T-helper 1 cell treated with Interleukin-12 subunit alpha and Interleukin-12 subunit beta and Interleukin-4 antibody, amounts not matched to agents 30 ng/mL and 1 ng/mL, for 36 hours (primary cell): ENCODE results near the gene UGT1A8. TPM values are rescaled to one million over a fixed set of nuclear protein-coding genes. Genes with fewer than 3 reads are reported as not detected.
"Not testable (repeated sequence)": the region's sequence is repeated elsewhere in the genome, so short reads cannot be mapped to it uniquely, and the experiment has no call there.

Experiments
- intact Hi-C: fragments of 100-400 bp; cut with micrococcal nuclease; formaldehyde crosslinking; loops from one replicate; pipeline ENCODE4 v1.15.1; 2024
- total RNA-seq: library from RNA; stranded (reverse); gene quantifications from 2 replicates; pipeline ENCODE4 v1.2.3, GENCODE V29; 2022

Gene UGT1A8
- total RNA-seq, 1 donor from 2014 or later = not detected

DNA sequence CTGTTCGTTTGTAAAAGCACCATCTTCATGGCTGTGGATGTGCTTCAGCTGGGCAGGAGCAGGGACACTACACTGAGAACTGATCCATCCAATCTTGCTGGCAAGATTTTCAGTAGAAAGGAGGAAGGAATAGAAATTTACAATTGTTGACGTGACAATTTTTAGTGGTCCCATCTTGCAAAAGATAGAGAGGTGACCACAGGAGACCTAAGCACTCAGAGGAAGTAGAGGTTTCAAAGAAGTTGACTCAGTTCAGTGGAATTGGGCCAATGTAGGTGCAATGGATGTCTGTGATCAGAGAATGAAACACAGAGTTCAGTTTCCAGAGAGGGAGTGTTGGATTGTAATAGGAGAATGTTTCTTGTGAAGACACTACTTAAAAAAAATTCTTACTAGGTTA, 96.7 kb downstream of the UGT1A8 start:
- intact Hi-C loops = no loop called here

DNA sequence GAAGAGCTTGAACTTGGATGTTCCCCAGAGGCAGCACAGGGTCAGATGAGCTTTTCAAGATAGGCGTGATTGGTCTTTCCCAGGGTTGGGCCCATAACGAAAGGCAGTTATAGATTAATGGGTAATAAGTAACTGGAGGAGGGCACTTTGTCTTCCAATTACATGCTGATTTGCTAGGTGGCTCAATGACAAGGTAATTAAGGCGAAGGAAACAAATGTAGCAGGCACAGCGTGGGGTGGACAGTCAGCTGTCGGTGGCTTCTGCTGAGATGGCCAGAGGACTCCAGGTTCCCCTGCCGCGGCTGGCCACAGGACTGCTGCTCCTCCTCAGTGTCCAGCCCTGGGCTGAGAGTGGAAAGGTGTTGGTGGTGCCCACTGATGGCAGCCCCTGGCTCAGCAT, 101.1 kb downstream of the UGT1A8 start, which contains the start of gene UGT1A4:
TSS of gene UGT1A4 (plus strand) at position 185 of the 400 bp plus-strand sequence. CDS start at position 270, 85 bp downstream.
- intact Hi-C loops = no loop called here

DNA sequence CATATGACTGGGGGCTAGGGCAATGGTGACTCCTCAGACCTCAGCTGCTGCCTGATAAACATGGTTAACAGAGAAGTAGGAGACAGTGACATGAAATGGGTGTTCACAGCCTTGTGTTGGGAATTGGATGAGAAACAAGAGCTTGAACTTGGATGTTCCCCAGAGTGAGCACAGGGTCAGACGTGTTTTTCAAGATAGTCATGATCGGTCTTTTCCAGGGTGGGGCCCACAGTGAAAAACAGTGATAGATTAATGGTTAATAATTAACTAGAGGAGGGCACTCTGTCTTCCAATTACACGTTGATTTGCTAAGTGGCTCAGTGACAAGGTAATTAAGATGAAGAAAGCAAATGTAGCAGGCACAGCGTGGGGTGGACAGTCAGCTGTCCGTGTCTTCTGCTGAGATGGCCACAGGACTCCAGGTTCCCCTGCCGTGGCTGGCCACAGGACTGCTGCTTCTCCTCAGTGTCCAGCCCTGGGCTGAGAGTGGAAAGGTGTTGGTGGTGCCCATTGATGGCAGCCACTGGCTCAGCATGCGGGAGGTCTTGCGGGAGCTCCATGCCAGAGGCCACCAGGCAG, 111.4 kb downstream of the UGT1A8 start, which contains the start of gene UGT1A3:
TSS of gene UGT1A3 (plus strand) at position 320 of the 579 bp plus-strand sequence. CDS start at position 405, 85 bp downstream.
- intact Hi-C loops = no loop called here

DNA sequence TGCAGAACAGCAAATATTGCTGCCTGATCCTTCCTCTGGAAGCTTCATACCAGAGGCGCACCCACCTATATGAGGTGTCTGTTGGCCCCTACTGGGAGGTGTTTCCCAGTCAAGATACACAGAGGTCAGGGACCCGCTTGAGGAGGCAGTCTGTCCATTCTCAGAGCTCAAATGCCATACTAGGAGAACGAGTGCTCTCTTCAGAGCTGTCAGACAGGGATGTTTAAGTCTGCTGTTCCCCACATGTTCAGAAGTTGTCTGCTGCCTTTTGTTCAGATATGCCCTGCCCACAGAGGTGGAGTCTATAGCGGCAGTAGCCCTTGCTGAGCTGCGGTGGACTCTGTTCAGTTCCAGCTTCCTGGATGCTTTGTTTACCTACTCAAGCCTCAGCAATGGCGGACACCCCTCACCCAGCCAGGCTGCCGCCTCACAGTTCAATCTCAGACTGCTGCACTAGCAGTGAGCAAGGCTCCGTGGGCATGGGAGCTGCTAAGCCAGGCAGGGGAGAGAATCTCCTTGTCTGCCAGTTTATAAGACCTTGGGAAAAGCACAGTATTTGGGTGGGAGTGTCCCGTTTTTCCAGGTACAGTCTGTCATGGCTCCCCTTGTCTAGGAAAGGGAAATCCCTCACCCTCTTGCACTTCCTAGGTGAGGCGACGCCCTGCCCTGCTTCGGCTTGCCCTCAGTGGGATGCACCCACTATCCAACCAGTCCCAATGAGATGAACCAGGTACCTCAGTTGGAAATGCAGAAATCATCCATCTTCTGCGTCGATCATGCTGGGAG, 119.6 kb downstream of the UGT1A8 start:
- intact Hi-C loops = not testable (repeated sequence)

DNA sequence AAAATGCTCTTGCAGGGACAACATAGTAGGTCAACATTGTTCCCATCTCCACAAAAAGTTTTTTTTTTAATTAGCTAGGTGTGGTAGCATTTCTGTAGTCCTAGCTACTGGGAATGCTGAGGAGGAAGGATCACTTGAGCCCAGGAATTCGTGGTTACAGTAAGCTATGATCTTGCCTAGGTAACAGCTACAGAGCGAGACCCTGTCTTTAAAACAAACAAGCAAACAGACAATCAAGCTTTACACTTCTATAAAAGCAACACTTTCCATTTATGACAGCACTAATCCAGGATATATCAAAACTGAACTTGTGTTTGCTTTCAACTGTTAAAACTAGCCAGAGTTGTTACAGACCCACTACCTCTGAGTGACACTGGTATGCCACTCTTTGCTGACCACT, 123.4 kb downstream of the UGT1A8 start:
- intact Hi-C loops = no loop called here

DNA sequence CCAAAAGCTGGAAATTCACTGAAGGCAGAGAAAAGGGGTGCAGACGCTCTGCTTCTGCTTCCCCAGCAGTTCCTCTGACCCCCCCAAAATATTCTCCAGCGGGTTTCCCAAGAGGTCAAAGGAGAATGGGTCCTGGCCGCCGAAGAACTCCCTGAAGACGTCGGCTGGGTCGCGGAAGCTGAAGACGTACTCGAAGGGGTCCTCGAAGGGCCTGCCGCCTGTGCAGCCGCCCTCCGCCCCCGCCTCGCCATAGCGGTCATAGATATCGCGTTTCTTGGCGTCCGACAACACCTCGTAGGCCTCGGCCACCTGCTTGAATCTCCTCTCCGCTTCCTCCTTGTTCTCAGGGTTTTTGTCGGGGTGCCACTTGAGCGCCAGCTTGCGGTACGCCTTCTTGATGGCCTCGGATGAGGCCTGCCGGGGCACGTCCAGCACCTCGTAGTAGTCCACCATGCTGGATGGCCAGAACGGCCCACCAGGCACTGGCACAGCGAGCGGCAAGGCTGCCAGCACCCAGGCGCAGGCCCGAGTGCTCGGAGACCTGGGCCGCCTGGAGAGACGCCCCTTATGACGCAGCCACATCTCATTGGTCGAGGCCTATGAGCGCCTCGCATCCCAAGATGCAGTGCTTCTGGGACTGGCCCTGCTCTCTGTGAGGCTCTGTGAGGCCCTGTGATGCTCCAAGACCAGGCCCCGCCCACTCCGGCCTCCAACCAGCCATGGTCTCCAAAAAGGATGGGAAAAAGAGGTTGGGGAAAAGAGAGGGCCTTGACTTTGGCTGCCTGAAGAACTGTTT, 126.2 kb downstream of the UGT1A8 start:
- intact Hi-C loops = no loop called here

DNA sequence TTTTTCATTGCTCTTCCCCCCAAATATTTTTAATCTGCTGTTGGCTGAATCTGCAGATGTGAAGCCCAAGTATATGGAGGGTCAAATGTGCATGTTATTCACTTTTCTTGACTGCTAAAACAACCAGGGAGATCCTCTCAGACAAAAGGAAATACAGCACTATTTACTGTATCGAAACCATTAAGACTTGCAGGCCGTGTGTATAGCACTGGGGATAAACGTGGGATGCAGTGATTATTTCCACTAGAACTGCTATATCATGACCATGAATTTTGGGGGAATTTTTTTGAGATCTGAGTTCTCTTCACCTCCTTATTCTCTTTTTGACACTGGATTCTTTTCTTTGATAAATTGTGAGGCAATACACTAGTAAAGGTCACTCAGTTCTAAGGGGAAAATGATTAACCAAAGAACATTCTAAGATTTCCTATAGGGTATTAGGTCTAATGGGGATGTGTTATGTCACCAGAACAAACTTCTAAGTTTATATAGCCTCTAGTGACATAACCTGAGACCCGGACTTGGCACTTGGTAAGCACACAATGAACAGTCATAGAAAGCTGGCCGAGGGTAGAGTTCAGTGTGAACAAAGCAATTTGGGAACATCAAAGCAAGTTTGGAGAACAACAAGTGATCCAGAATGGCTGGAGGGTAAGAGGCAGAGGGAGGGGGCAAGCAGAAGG, 127.8 kb downstream of the UGT1A8 start:
- intact Hi-C loops = no loop called here

DNA sequence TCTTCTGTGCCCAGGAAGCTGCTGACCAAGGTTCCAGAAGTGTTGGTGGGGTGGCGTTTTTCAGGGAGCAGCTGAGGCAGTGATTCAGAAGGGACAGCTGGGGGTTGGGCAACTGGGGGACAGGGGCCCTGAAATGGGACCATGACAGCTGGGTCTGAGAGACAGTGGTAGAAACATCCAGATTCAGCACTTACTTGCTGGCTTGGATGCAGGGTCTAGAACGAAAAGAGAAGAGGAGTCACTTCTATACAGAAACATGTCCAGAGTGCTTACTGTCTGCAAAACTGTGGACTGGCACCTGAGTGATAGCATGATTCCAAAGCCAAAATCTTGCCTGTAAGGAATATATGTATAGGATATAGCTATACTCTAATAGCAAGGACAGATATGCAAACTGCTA, 128.4 kb downstream of the UGT1A8 start:
- intact Hi-C loops = not testable (repeated sequence)

DNA sequence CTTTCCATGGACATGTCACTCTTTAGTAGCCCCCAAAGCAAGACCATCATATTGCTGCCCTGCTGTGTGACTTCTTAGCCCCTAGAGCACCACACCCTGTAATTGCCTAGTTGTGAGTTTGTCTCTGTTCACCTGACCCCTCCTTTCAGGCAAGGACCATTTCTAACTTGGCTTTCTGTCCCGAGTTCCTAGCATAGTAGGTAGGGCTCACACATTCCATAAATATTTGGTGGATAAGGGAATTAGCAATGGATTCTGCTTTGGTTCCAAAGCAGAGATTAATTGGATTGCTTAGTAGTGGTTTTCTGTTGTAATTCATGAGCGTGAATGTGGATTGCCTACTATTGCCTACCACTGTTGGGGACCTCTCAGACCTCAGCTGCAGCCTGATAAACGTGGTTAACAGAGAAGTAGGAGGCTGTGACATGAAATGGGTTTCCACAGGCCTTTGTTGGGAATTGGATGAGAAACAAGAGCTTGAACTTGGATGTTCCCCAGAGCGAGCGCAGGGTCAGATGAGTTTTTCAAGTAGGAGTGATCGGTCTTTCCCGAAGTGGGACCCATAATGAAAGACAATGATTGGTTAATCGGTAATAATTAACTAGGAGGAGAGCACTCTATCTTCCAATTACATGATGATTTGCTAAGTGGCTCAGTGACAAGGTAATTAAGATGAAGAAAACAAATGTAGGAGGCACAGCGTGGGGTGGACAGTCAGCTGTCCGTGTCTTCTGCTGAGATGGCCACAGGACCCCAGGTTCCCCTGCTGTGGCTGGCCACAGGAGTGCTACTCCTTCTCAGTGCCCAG, 129.2 kb downstream of the UGT1A8 start:
- intact Hi-C loops = no loop called here

DNA sequence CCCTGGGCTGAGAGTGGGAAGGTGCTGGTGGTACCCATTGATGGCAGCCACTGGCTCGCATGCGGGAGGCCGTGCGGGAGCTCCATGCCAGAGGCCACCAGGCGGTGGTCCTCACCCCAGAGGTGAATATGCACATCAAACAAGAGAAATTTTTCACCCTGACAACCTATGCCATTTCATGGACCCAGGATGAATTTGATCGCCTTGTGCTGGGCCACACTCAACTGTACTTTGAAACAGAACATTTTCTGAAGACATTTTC, 129.8 kb downstream of the UGT1A8 start:
- intact Hi-C loops = no loop called here

DNA sequence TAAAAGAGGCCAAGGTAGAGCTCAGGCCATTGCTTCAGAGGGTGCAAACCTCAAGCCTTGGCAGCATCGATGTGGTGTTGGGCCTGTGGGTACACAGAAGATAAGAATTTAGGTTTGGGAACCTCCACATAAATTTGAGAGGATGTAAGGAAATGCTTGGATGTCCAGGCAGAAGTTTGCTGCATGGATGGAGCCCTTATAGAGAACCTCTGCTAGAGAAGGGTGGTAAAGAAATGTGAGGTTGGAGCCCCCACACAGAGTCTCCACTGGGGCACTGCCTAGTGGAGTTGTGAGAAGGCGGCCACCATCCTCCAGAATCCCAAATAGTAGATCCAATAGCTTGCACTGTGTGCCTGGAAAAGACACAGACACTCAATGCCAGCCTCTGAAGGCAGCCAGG, 133.3 kb downstream of the UGT1A8 start:
- intact Hi-C loops = not testable (repeated sequence)

DNA sequence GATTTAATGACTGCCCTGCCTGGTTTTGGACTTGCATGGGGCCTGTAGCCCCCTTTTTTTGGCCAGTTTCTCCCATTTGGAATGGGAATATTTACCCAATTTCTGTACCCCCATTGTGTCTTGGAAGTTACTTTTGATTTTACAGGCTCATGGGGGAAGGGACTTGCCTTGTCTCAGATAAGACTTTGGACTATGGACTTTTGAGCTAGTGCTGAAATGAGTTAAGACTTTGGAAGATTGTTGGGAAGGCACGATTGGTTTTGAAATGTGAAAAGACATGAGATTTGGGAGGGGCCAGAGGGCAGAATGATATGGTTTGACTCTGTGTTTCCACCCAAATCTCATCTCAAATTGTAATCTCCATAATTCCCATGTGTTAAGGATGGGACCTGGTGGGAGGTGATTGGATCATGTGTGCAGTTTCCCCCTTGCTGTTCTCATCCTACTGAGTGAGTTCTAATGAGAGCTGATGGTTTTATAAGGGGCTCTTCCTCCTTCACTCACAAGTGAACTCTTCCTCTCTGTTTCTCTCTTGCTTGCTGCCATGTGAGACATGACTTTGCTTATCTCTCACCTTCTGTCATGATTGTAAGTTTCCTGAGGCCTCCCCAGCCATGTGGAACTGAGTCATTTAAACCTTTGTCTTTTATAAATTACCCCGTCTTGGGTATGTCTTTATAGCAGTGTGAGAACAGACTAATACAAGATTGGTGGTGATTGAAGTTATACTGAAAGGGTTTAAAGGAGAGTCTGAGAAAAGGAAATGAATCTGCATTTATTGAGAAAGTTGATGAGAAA, 134.0 kb downstream of the UGT1A8 start:
- intact Hi-C loops = not testable (repeated sequence)

DNA sequence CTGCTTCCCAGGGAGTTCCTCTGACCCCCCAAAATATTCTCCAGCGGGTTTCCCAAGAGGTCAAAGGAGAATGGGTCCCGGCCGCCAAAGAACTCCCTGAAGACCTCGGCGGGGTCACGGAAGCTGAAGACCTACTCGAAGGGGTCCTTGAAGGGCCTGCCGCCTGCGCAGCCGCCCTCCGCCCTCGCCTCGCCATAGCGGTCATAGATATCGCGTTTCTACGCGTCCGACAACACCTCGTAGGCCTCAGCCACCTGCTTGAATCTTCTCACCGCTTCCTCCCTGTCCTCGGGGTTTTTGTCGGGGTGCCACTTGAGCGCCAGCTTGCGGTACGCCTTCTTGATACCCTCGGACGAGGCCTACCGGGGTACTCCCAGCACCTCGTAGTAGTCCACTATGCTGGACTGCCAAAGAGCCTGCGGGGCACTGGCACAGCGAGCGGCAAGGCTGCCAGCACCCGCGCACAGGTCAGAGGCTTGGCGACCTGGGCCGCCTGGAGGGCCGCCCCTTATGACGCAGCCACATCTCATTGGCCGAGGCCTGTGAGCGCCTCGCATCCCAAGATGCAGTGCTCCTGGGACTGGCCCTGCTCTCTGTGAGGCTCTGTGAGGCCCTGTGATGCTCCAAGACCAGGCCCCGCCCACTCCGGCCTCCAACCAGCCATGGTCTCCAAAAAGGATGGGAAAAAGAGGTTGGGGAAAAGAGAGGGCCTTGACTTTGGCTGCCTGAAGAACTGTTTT, 137.6 kb downstream of the UGT1A8 start:
- intact Hi-C loops = no loop called here

DNA sequence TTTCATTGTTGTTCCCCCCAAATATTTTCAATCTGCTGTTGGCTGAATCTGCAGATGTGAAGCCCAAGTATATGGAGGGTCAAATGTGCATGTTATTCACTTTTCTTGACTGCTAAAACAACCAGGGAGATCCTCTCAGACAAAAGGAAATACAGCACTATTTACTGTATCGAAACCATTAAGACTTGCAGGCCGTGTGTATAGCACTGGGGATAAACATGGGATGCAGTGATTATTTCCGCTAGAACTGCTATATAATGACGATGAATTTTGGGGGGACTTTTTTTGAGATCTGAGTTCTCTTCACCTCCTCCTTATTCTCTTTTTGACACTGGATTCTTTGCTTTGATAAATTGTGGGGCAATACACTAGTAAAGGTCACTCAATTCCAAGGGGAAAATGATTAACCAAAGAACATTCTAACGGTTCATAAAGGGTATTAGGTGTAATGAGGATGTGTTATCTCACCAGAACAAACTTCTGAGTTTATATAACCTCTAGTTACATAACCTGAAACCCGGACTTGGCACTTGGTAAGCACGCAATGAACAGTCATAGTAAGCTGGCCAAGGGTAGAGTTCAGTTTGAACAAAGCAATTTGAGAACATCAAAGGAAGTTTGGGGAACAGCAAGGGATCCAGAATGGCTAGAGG, 139.1 kb downstream of the UGT1A8 start:
- intact Hi-C loops = no loop called here

DNA sequence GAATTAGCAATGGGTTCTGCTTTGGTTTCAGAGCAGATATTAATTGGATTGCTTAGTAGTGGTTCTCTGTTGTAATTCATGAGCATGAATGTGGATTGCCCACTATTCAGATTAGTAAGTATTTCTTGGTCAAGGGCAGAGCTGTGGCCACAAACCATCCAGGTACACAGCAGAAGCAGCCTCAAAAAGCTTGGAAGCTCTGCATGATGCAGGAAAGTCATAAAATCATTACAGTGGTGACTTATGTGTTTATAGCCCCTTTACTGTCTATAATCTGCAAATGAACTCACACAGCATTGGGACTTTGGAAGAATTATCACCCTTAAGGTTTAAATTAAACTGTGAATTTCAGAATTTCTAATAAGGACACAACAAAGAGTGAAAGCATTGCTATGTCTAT, 140.7 kb downstream of the UGT1A8 start:
- intact Hi-C loops = no loop called here

DNA sequence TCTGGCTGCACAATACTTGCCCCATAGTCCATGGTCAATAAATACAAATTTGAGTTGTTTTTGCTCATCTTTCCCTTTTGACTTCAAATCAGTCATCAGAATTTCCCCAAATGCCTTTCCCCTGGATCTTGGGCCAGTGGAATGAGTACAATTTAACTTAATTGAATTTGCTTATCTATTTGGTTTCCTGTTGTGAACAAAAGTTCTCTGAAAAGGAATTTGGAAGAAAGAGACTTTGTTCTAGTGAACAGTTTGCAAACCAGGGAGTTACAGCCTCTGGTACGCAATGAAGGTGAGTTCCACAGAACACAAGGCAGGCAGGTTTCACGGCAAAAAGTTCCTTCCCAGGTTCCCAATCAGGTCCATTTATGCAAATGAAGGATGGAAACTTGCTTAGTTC, 141.4 kb downstream of the UGT1A8 start:
- intact Hi-C loops = no loop called here

DNA sequence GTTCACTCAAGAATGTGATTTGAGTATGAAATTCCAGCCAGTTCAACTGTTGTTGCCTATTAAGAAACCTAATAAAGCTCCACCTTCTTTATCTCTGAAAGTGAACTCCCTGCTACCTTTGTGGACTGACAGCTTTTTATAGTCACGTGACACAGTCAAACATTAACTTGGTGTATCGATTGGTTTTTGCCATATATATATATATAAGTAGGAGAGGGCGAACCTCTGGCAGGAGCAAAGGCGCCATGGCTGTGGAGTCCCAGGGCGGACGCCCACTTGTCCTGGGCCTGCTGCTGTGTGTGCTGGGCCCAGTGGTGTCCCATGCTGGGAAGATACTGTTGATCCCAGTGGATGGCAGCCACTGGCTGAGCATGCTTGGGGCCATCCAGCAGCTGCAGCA, 142.6 kb downstream of the UGT1A8 start, which contains the start of gene UGT1A1:
TSS of gene UGT1A1 (plus strand) at position 228 of the 400 bp plus-strand sequence. CDS start at position 246, 18 bp downstream.
- intact Hi-C loops = no loop called here

DNA sequence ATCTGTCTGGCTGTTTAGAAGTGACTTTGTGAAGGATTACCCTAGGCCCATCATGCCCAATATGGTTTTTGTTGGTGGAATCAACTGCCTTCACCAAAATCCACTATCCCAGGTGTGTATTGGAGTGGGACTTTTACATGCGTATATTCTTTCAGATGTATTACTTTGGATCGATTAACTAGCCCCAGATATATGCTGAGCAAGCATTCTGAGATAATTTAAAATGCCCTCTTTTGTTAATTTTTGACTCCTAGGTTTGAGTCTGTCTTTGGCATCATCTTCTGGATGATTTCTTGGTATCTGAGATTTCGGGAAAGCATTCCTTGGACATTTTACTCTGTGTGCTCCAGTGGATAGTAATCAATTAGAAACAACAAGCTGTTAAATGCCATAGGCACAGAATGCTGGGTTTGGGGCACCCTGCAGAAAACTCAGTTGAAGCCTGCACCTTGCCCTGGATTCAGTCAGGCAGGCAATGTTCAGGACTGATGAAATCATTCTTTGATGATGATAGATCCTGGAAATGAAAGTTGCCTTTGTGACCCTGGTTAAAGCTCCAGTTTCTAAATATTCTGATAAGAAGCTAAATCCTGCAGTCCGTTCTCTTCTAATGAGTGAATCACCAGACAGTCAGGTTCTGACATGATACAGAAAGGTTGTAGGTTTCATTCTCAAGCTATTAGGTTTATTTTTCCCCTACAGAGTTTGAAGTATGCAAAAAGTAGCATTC, 143.8 kb downstream of the UGT1A8 start:
- intact Hi-C loops = no loop called here
